GM19099 (cell line): ENCODE data around the gene CCDC57.

ENCODE experiments used
- POLR2A ChIP-seq: IDR thresholded peaks from 3 replicates; pipeline ENCODE4 v1.6.1; 2011; ENCODE audit warnings: low read depth; ENCODE audit not compliant: insufficient read length; ENCODE audit errors: extremely low read depth

Gene CCDC57

DNA sequence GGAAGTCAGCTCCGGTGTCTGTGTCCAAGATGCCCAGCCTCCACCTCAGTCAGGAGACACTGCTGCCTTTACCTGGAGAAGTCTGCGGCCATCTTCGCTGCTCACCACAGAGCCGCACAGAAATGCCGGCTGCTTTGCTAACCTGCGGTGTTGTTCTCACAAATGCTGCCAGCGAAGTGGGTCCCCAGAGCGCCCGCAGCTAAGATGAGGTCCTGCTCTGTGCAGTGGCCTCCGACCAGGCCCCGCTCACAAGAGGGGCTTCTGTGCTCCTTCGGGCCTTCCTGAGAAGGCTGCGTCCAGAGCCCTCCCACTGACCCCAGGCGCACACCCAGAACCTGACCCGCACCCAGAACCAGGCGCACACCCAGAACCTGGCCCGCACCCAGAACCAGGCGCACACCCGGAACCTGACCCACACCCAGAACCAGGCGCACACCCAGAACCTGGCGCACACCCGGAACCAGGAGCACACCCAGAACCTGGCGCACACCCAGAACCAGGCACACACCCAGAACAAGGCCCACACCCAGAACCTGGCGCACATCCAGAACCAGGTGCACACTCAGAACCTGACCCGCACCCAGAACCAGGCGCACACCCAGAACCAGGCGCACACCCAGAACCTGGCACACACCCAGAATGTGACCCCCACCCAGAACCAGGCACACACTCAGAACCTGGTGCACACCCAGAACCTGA lies 63.1 kb downstream of the CCDC57 start:
- no peak for TF ChIP-seq POLR2A

DNA sequence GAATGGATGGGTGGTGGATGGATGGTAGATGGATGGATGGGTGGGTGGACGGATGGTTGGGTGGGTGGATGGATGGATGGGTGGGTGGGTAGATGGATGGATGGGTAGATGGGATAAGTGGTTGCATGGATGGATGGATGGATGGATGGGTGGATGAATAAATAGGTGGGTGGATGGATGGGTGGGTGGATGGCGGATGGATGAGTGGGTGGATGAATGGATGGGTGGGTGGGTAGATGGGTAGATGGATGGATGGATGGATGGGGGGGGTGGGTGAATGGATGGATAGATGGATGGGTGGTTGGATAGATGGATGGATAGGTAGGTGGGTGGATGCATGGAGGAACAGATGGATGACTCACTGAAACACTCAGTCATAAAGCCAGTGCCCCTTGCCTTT lies 63.6 kb downstream of the CCDC57 start:
- TF ChIP-seq POLR2A, result no peak

DNA sequence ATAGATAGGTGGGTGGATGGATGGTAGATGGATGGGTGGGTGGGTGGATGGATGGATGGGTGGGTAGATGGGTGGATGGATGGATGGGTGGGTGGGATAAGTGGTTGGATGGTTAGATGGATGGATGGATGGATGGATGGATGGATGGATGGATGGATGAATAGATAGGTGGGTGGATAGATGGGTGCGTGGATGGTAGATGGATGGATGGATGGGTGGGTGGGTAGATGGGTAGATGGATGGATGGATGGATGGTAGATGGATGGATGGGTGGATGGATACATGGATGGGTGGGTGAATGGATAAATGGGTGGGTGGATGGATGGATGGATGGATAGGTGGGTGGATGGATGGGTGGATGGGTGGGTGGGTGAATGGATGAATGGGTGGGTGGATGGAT lies 64.6 kb downstream of the CCDC57 start:
- no peak for TF ChIP-seq POLR2A

DNA sequence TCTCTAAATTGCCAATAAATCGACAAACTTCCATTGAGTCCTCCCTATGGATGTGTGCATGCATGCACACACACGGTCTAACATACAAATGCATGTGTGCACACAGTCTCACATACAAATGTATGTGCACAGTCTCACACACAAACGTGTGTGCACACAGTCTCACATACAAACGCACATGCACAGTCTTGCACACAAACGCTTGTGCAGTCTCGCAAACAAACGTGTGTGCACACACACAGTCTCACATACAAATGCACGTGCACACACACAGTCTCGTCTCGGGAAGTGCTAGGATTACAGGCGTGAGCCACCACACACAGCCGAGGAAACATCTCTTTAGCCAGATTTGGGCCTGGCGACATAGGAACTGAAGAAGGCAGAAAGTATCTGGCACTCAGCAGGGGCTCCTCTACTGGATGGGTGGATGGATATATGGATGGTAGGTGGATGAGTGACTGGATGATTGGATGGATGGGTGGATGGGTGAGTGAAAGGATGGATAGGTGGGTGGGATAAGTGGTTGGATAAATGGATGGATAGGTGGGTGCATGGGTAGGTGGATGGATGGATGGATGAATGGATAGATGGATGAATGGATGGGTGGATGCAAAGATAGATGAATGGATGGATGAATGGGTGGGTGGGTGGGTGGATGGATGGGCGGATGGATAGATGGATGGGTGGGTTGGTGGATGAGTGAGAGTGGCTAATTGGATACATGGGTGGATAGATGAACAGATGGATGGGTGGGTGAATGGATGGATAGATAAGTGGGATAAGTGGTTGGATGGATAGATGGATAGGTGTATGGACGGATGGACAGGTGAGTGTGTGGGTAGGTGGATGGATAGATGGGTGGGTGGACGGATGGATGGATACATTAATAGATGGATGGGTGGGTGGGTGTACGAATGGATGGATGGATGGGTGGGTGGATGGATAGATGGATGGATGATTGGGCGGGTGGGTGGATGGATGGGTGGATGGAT lies 65.7 kb downstream of the CCDC57 start:
- no peak for TF ChIP-seq POLR2A

DNA sequence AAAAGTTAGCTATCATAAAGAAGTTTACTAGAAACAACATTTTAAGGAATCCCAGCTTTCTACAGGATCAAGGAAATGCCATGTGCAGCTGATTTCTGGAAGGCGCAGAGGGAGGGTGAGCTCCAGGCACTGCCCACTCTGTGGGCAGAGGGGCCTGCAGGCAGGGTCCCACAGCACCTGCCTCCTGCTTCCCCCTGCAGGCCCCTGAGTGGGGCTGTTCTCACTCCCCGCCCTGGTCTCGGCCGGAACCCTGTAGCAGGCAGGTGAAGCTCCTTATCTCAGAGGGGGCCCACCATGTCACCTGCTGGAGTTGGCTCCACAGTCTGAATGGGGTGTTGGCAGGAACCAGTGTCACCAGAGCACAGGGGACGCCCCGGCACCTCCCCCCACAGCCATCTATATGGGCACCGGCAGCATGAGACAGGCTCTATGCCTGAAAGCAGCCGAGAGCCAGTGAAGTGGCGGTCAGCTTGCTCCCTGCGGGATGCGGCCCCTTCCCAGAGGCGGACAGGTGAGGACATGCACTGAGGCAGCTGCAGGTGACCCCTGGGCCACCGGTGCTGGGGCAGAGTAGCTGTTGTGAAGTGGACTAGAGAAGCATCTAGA lies 67.0 kb downstream of the CCDC57 start:
- no peak for TF ChIP-seq POLR2A

DNA sequence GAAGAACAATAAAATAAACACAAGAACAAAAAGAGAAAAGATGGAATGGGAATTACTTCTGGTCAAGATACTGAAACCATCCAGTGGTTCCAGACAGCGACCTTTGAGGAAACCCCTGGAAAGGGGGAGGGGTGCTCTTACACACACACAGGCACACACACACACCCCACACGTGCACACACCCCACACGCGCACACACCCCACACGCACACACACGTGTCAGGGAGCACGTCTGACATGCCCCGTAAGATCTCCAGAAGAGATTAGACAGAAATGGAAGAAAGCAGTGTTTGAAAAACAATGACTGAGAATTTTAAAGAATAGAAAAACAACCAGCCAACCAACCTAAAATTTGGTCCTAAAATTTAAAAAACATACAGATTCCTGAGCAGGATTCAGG lies 69.3 kb downstream of the CCDC57 start:
- no peak for TF ChIP-seq POLR2A

DNA sequence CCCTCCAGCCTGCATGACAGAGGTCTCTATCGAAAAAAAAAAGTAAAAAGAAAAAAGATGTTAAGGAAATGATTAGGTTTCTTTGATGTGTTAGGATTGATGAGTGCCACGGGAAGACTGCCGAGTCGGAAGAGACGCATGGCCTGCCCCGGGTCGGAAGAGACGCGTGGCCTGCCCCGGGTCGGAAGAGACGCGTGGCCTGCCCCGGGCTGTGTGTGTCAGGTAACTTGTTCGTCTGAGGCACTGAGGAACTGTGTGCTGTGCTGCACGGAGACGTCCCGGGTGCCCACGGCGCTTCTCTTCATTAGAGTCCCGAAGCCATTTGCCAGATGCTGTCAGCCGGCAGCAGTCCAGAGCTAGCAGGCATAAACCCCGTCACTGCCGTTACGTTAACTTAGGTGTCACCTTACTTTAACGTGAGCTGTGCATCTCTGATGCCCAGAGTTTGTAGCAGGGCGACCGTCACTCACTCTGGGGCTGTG lies 74.1 kb downstream of the CCDC57 start:
- no peak for TF ChIP-seq POLR2A

DNA sequence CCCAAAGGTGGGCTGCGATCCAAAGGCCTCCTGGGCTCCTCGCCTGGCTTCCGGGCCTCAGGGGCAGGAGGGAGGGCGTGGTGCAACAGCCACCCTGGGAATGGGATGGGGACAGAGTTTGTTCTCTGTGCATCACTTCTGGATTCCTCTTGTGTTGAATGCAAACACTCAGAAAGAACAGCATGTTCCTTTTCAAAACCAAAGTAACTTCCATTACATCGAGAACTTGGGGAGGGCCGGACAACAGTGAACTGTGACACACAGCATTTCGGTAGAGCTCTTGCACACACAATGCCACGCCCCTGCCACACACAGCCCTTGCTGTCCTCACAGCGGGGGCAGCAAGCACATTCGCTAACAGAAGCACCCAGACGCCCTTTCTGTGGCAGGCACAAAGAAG lies 78.5 kb downstream of the CCDC57 start:
- no peak for TF ChIP-seq POLR2A

DNA sequence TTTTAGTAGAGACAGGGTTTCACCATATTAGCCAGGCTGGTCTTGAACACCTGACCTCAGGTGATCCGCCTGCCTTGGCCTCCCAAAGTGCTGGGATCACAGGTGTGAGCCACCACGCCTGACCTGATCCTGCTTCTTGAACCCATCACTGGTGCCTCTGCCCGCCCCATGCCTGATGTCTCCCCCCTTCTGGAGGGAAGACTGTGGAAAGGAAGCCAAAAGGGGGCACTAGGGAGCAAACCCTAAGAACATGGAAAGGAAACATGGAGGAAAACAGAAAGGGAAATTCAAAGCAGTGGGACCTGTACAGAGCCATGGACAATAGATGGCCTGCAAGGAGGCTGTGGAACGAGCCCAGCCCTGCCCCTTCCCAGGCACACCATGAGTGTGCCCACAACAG lies 83.5 kb downstream of the CCDC57 start:
- no peak for TF ChIP-seq POLR2A

DNA sequence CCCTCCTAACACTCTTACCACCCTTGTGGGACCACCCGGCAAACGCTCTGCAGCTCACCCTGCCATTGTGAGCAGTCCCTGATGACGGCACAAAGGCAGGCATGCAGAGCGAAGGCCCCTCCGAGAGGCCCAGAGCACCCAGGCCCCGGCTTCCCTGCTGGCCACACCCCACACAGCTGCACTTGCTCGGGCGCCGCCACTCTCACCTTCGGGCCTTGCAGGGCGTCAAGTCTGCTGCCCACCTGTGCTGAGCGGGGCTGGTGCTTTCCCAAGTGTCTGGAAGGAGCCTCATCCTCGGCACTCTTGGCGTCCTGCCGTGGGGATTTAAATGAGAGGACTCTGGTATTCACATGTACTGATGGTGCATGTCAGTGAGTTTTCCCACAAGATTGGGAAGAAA lies 84.4 kb downstream of the CCDC57 start:
- TF ChIP-seq POLR2A, result no peak

DNA sequence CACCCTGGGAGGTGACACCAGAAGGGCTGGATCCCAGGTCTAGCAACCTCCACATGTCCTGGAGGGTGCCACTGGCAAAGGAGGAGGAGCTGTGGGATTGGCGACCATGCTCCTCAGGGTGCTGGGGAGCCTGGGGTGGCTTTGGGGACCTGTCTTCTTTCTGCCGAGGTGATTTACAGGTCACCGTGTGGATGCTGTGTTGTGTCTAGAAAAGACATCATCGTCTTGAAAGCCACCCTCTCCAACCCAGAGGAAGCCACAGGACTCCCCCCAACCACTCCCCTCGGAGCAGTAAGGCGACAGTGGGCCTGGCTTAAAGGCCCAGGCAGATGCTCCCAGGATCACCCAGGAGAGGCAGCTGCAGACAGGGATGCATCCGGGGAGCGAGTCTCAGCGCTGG lies 84.9 kb downstream of the CCDC57 start:
- no peak for TF ChIP-seq POLR2A

DNA sequence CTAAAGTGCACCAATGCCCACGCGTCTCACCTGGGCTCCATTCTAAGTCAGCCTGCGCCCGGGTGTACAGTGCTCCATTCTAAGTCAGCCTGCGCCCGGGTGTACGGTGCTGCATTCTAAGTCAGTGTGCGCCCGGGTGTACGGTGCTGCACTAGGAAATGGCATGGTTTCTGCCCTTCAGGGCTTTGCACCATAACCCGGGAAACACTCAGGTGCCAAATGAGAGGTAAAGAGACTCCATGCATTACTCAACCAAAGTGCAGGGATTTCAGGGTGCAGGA lies 85.4 kb downstream of the CCDC57 start:
- no peak for TF ChIP-seq POLR2A

DNA sequence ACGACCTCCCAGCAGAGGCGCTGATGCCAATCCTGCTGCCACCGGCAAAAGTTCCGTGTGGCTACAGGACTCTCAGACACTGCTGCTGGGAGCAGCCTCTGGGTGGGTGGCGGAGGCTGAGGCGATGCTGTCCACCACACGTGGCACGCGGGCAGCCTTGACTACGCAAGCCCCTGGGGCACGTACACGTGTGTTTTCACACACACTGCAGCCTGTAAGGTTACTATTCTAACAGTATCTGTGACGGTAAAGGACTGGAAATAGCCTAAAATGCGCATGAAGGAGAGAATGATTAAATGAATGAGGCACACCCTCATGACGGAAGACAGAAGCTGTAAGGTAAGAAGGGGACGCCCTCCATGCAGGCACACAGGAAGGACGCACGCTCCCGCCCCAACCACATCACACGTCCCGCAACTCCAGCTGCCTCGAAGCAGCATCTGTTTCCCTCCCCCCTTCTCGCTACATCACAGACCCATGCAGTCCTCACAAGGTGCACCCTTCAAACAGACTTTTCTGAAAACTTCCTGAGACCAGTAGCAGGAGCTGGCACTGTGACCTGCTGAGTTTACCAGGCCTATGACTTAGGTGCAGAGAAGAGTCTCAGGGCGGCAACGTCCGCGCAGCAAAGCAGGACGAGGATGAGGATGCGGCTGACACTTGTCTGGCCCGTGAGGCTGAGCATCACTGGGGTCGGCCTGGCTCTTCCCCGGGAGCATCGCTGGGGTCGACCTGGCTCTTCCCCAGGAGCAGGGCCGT lies 85.9 kb downstream of the CCDC57 start:
- TF ChIP-seq POLR2A, result no peak

DNA sequence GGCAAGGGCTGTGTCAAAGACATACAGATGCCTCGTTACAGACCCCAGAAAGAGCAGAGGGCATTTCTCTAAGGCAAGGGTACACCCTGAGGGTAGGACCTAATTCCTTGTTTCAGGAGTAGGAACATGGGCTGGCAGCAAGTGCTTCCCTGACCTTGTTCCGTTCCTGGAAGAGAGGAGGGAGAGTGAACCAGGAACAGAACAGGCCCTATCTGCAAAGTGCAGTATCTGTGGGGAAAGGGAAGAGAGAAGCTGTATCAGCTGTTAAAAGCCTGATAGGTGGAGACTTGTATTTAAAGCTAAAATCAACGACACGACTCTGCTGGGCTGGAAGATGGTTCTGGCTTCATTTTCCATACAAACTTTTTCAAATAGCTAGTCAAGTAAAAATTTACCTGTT lies 88.5 kb downstream of the CCDC57 start:
- TF ChIP-seq POLR2A, result no peak
